Activated CD4-positive, CD25-positive, alpha-beta regulatory T cell treated with anti-CD3 and anti-CD28 coated beads, Interleukin-2, amount 50 U/mL, for 24 hours (primary cell): ENCODE measurements around the gene KIF22.

Source experiments
- ATAC-seq, 2 donors: fragments of 150-1000 bp; cut with Tn5 transposase; one replicate each; pipeline ENCODE4 v1.10.0; 2021; ENCODE audit warnings: mild to moderate bottlenecking in 1 of 2, moderate library complexity in 1 of 2

Gene KIF22

DNA sequence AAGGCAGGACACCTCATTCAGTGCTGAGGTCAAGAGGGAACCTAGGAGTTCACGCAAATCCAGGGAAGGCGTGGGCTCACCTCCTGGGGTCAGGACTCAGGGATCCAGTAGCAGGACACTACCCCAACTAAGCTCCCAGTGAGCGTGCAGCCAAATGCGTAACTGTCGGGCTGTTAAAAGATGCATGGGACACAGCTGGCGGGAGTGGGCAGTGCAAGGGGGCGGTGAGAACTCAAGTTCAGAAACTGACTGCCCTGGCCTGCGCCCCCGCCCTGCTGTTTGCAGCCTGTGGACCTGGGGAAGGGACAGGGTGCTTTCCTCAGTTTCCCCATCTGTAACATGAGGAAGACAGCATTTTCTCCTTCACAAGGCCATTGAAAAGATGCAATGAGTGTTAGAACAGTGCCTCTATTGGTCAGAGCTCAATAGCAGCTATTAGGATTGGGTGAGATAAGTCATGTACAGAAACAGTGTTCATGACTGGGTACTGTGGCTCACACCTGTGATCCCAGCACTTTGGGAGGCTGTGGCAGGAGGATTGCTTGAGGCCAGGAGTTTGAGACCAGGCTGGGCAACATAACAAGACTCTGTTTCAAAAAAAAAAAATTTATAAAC lies 52.3 kb downstream of the KIF22 start:
- ATAC-seq: no peak

DNA sequence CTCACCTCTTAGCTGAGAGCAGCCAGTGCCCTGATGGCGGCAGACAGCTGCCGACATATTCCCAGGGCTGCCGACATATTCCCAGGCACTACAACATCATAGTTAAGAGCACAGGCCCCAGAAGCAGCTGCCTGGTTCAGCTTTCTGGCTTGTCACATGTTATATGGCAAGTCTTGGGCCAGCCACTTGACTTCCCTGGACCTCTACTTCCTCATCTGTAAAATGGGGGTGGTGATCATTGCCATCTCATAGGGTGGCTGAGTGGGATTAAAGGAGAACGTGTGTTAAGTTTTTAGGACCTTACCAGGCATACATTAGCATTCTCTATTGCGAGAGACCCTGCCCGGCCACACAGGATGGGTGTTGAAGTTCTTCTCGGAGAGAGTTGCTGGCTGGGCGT lies 53.4 kb downstream of the KIF22 start:
- no peak for ATAC-seq

- no peak for ATAC-seq
Measured at GRCh38 chr16:29844575-29845331, 54.2 kb downstream of the KIF22 start.

- ATAC-seq: no peak
Measured at GRCh38 chr16:29845656-29846055, 55.1 kb downstream of the KIF22 start.

GRCh38 chr16:29848420-29849297 lies 58.1 kb downstream of the KIF22 start:
- ATAC-seq: peak; percentile 93

GRCh38 chr16:29849505-29849904 lies 59.0 kb downstream of the KIF22 start:
- ATAC-seq: no peak

DNA sequence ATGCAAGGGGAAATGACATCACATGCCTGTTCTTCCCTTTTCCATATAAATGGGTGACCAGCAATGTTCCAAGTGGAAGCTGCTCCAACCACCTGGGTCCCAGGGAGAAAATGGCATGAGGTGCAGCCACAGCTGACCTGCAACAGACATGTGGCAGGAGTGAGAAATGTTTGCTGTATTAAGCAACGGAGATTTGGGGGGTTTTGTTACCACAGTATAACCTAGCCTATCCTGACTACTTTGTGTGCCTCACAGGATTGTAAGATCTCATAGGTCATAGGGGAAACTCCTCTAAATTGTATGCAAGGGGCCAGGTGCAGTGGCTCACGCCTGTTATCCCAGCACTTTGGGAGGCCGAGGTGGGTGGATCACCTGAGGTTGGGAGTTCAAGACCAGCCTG lies 60.4 kb downstream of the KIF22 start:
- ATAC-seq: no peak

DNA sequence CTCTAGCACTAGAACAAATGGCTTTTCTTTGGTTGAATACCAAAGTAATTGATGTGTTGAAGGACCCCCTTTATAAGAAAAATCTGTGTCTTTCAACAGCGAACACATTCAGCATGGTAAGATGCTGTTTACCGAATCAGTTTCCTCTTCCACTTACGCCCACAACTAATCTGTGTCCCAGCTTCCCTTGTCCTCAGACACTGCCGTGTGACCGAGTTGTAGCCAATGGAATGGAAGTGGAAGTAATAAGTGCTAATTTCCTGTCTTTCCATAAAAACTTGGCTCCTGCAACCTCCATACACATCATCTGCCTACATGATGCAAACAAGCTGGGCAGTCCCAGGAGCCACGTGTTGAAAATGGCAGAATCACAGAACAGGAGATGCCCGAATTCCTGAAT lies 62.1 kb downstream of the KIF22 start:
- no peak for ATAC-seq

DNA sequence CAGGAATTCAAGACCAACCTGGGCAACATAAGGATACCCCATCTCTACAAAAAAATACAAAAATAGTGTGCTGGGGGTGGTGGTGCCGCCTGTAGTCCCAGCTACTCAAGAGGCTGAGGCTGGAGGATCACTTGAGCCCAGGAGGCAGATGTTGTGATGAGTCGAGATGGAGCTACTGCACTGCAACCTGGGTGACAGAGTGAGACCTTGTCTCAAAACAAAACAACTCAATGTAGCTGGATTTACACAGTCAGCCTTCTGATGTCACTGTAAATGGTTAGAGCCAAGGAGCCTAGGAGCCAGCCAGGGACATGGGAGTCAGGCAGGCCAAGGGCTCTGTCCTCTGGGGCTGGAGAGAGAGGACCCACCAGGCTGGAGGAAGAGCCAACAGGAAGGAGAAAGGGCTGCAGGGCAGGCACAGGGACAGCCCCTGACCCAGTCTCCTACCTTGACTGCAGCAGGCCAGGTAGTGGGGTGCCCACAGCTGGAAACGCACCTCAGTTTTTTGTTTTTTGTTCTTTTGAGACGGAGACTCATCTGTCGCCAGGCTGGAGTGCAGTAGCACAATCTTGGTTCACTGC lies 64.1 kb downstream of the KIF22 start:
- ATAC-seq: peak in 1 of 2 donors; percentile 7
